Posterior vena cava (tissue), 2 donors: ENCODE data around the gene NIT2. TPM values are rescaled to one million over a fixed set of nuclear protein-coding genes. Genes with fewer than 3 reads are reported as not detected.

ENCODE experiments used
- DNase-seq: peaks from one replicate; pipeline ENCODE4 v3.0.0-alpha.2; 2020; ENCODE audit warnings: low spot score
- intact Hi-C, 2 donors: fragments of 100-400 bp; cut with DNase I; formaldehyde crosslinking; loops; one replicate each; pipeline versions ENCODE4 v1.14.1 to v1.14.2; 2022 to 2023
- total RNA-seq, 2 donors: library from RNA; stranded (reverse); fragmentation: NEBNext Ultra II Directional; extraction: Animal tissue kit (Norgen Biotek cat#: 25700); gene quantifications; one replicate each; pipeline ENCODE4 v1.2.1, GENCODE V29; 2021
- donor health status: DM: yes; HTN: yes; CAD: no.
- donor health status: DM: yes; HTN: yes; CAD: no.

The NIT2 gene
- total RNA-seq, 2 donors from 2014 or later: 30.2 to 39.0 TPM

DNA sequence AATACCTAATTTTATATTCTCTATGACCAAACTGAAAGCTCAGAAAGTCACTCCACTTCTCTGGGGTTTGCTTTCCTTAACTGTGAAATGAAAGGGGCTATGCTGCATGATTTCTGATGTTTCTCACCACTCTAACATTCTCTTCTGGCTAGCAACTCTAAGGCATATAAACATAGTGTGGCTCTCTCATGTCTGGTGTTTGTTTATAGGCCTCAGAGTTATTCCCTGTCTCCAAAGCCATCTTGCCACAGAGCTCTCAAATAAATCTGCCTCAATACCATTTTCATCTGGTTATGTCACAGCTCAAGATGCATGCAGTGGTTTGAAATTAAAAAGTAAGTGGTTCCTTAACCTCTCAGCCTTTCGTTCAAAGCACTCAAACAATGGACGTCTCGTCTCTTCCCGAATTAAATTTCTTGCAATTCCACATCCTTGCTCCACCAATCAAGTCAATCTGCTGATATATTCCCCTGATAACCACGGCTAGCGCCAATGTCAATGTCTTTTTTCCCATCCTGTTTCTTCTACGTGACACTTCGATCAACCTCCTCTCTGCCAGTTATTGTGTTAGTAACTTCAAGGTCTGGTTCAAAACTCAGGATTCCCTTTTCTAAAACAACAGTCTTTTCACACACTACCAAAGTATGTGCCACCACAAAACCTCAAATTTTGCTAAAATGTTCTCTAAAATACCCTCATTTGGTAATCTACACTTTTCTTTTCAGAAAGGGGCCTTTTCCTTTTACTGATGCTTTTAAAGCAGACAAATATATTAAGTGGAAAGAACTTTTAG lies 50.4 kb downstream of the NIT2 start:
- intact Hi-C loops: no loop called here
- no peak for DNase-seq

DNA sequence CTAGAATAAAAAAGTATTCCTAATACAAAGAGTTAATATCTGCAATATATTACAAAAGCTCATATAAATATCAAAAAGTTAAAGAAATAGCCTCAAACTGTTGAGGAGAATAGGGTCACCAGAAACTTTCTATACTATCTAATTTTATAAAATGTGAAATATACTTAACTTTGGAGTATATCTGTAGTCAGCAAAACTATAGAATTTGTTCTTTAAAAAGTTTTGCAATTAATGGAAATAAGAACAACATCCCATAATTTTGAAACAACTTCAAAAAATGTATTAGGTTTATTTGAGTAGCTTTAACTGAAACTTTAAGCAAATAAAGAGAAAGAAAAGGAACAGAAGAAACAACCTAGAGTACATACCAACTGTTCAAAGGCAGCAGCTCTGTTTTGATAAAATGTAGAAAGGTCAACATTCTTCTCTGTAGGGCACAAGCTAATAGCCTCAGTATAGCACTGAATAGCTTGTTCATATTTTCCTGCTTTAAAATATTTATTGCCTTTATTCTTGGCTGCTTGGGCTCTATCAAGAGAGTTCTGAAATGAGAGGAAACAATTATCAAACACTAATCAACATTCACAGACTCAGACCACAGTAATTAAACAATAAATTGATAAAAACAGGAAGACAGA lies 52.0 kb downstream of the NIT2 start:
- intact Hi-C loops: no loop called here
- DNase-seq: no peak

DNA sequence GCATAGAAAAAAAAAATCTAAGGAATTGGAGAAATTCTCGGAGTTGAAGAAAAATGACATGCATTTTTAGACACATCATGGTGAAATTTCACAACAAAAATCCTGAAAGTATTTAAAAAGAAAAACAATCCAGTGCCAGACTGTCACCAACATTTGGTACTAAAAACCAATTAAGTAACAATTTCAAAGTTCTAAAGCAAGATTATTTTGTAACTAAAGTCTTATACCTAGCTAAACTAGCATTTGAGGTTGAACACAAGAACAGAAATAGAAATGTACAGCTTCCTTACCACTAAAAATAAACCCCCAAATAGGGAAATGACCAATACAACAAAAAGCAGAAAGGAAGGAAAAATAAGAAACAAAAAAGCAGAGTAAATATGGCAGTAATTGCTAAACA lies 54.5 kb downstream of the NIT2 start:
- intact Hi-C loops: no loop called here
- no peak for DNase-seq

DNA sequence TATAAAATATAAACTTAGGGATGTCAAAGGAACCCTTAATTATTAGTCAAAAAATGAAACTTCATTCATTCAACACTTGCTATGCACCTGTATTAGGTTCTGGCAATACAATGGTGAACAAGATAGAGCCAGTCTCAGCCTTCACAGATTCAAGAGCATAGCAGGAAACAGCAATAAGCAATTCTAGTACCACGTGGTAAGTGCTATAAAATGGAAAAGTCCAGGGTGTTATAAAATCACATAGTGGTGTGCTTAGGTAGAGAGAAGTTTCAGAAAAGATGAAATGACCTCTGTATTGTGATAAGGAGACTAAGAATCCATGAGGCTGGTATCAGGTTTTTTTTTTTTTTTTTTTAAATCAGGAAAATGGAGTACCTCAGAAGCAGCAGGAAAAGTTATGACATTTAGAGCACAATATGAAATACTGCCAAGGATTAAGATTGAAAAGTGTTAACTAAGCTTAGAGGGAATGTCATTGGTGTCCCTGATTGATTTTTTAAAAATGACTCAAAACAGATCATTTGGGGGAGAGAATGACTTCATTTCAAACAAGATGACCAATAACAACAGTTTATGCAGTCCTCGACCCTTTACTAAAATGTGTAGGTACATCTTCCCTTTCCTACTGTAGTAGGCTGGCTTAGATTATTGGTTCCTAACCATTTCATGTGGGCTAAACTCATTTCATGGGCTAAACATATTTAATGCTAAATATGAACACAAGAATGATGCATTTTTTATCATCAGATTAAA lies 61.3 kb downstream of the NIT2 start:
- intact Hi-C loops: no loop called here

DNA sequence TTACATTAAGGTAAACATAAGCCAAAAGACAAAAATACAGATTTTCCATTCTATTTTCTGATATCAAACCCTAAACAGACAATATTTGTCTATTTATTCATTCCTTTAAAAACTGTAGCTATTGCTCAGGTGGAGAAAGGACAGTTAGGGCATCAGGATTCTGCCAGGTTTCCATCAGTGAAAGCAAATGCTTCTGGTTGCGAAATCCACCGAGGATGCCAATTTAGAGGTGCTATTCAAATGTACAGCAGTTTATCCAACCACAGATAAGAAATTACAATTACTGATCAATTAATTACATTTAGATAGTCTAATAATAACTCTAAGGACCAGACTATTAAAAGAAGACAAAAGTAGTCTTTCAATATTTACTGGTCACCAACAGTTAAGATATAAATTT lies 62.4 kb downstream of the NIT2 start:
- no peak for DNase-seq
- intact Hi-C loops: no loop called here

More for the DNA sequence above, 61.3 kb downstream of the NIT2 start:
- DNase-seq: no peak

DNA sequence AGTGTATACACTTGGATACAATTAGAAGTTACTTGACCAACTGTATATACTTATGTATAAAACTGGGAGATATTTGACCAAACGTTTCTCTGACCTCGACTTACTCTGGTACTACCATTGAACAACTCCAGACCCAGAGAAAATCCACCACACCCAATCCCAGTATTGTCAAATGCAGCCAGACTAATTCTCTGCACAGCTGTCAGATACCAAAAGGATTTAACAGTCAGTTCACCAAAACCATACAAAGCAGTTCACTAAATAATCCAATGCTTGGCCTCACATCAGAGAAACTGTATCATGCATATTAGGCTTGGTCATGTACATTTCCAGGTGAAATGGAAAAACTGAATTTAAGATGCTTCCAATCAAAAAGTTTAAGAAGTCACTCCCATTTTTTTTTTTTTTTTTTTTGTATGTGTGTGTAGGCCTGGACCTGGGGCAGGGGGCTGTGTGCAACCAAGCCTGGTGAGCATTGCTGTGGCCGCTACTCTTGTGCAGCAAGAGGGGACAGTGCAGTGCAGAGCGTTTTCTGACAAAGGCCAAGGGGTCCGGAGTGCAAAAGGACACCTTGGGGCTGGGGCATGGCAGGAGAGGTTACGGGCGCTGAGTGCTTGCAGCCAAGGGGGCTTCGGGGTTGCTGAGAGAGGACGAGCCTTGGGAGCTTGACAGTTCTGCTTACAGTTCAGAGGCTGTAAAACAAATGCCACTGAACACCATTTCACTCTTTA lies 64.9 kb downstream of the NIT2 start:
- intact Hi-C loops: no loop called here
- DNase-seq: no peak

DNA sequence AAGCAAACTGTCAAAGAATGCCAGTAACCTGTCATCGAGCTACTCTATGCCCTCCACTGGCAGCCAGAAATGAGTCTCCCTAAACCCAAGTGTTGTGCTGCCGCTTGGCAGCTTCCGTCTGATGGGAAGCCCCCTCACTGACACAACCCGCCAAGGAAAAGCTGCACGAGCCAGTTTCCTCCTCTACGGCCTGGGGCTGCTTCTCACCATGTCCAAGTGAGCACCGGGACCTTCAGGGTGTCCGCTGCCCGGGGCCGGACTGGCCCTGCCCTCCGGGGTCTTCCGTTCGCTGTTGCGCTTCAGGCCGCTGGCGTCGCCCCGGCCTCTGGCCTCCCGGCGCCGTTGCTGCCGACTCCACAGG lies 65.8 kb downstream of the NIT2 start:
- DNase-seq: peak; percentile 79

DNA sequence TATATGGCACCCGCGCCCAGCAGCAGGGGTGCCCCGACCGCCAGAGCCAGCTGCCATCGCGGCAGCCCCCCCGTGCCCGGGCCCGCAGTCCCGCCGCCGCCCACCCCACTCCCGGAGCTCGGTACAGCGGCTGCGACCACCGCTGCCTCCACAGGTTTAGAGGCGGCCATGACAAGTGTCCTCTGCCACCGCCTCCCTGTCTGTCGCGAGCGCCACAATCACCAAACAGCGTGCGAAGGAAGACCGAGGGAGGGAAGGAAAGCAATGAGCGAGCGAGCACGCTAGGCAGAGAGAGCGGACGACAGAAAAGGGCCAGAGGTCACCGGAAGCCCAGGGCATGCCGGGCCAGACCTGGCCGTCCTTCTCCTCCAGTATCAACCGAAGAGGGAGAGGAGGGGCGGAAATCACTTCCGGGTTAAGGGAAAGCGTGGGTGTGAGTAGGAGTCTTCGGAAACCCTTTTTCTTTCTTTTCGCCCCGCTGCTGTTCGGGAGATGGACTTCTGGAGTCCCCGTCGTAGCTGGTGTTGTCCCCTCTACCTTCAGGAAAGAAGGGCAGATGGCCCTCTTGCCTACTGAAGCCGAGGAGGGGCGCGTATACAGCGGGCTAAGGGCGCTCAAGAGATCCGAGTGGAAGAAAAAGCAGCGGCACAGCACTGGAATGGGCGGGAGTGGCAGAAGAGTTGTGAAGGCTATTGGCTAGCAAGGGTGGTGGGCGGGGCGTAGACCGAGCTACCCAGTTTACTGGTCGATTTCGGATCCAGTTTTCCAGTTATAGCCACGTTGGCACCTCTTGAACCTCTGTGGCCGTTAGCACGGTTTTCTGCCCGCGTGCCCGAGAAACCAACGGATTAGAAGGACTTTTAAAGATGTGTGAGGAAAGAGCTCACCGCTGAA lies 66.5 kb downstream of the NIT2 start, which contains the start of the genes LNP1 and TOMM70:
Gene LNP1, plus strand, starts transcription at position 760 of the 894 bp plus-strand sequence. CDS start 28,191 bp downstream, outside the sequence.
Gene TOMM70, minus strand, starts transcription at position 310 of the 894 bp plus-strand sequence. Its CDS starts 140 bp downstream, at position 170.
- peak; percentile 99 for DNase-seq
- intact Hi-C loops: no loop called here

More for the DNA sequence above, 65.8 kb downstream of the NIT2 start:
- intact Hi-C loops: no loop called here

DNA sequence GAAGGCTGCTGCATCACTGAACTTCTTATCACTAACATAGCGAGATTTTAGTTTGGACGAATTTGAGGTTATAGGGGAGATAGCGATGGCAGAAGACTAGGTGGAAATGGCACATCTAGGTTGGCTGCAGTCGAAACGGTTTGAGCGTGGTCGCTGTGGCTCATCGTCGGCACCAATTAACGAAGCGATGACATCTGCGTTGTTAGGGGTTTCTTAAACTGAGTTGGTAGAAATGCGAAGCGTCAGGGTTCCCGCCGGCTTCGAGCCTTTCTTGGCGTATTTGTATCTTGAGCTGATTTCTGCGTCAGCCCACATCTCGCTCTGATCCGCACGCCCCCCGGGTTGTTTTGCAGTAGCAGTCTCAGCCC lies 67.1 kb downstream of the NIT2 start:
- DNase-seq: peak; percentile 83

DNA sequence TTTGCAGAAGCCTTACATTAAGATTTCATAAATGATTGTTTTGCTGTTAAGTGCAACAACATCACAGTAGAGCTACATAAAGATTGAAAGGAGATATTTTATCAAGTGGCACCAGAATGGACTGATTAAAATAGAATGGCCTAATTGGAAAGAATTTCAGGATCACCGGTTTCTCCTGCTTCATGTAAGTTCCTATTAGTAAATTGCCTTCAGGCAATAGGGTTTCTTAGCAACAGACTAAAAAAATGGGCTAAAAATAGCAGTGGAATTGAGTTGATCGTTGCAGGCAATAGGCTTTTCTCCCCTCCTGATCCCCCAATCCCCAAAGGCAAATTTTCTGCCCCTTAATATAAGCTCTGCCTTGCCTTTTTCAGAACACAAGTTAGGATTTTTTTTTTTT lies 67.7 kb downstream of the NIT2 start:
- intact Hi-C loops: no loop called here
- no peak for DNase-seq

More for the DNA sequence above, 67.1 kb downstream of the NIT2 start:
- intact Hi-C loops: no loop called here

DNA sequence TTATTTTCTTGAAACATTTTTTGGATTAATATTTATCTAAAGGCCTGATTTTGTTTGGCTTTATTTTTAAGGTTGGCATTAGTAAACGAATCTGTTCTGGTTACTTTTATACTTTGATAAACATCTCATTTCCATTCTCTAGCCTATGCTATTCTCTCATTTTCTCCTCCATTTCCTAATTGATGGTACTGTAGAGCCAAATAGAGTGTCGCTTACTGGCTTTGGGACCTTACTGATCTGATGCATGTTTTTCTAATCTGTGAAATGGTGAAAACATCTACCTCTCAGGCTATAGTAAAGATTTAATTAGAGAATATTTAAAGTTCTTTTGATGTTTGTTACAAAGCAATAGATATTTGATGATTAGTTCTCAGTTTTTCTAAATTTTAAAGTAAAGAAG lies 68.3 kb downstream of the NIT2 start:
- no peak for DNase-seq
- intact Hi-C loops: no loop called here

DNA sequence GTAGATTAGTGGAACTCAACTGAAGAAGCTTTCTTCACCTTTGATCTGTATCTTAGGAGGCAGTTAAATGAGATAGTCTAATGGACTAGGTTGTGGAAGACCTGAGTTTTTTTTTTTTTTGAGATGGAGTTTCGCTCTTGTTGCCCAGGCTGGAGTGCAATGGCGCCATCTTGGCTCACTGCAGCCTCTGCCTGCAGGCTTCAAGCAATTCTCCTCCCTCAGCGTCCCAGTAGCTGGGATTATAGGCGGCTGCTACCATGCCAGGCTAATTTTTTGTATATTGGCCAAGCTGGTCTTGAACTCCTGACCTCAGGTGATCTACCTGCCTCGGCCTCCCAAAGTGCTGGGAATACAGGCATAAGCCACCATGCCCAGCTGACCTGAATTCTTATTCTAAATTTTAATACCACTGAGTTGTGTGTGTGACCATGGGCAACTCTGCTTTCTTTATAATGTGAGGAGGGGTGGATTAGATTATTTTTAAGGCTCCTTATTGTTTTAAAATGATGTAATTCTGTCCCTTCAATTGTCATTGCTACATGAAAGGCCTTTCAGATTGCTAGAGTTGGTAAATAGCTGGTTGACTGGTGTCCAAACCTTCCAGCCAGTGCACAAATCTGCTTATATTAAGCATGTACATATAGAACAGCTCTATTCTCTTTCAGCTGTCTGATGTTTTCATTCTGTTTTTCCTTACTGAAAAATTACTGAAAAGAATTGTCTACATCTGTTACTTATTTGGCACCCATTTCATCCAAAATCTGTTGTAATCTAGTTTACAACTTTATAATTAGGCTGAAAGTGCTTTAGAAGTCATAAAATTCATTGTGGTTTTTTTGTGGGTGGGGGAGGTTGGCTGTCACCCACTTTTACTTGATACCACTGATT lies 69.0 kb downstream of the NIT2 start:
- DNase-seq: no peak
- intact Hi-C loops: no loop called here

DNA sequence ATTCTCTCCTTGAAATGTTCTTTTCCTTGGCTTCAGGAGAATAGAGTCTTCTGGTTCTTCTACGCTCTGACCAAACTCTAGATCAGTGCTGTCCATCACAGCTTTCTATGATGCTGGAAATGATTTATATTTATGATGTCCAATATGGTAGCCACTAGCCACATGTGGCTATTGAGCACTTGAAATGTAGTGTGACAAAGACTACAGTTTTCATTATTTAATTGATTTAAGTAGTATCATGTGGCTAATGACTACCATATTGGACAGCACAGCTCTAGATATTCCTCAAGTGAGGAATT lies 69.6 kb downstream of the NIT2 start:
- intact Hi-C loops: no loop called here
- no peak for DNase-seq

DNA sequence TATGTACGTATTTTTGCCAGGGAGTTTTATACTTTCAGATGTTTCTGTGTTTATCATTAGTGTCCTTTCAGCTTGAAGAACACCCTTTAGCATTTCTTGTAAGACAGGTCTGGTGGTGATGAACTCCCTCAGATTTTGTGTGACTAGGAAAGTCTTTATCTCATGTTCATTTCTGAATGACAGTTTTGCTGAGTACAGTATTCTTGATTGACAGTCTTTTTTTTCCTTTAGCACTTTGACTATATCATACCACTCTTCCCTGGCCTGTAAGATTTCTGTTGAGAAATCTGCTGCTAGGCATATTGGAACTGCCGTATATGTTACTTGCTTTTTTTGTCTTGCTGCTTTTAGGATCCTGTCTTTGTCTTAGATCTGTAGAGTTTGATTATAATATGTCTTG lies 72.6 kb downstream of the NIT2 start:
- intact Hi-C loops: no loop called here

DNA sequence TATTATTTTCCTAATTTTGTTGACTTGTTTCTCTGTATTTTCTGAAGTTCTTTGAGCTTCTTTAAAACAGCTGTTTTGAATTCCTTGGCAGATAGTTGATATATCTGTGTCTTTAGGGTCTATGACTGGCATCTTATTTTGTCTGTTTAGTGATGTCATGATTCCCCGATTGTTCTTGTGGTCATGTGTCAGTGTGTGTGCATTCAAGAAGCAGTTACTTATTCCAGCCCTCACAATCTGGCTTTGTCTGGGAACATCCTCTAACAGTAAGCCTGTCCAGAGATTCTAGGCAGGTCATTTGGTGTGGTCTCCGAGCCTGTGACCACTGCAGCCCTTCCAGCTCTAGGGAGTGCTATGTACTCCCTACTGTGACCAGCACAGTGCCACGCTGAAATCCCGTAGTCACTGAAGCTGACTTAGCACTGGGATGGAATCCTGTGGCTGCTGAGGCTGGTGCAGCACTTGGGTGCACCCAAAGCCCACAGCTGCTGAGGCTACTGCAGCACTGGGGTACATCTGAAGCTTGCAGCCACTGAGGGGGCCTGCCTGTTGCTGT lies 73.5 kb downstream of the NIT2 start:
- DNase-seq: no peak
- intact Hi-C loops: loop anchor here in 1 of 2 donors (2.0 kb wide), 1 partner anchor 131 kb away; no protein-coding TSS in a partner anchor

More for the DNA sequence above, 72.6 kb downstream of the NIT2 start:
- DNase-seq: no peak
